PC-3 (cell line): ENCODE measurements around the gene SCN5A.

Source experiments
- EZH2 ChIP-seq: fragments of 300-600 bp; sonication (generic); IDR thresholded peaks from one replicate; pipeline ENCODE4 v1.6.1; 2017; ENCODE audit warnings: antibody characterized with exemption, mild to moderate bottlenecking, low read length; ENCODE audit not compliant: unreplicated experiment
- EZH2phosphoT487 ChIP-seq: fragments of 300-600 bp; sonication (generic); IDR thresholded peaks from 2 replicates; pipeline ENCODE4 v1.6.1; 2018; ENCODE audit warnings: mild to moderate bottlenecking, antibody characterized with exemption, low read length, borderline replicate concordance
- TF ChIP-seq, protein P1 (sequence below): fragments of 300-600 bp; sonication (generic); conservative IDR thresholded peaks from 2 replicates; pipeline ENCODE4 v1.5.1; 2017; ENCODE audit warnings: antibody characterized with exemption, low read depth, mild to moderate bottlenecking, low read length

DNA sequence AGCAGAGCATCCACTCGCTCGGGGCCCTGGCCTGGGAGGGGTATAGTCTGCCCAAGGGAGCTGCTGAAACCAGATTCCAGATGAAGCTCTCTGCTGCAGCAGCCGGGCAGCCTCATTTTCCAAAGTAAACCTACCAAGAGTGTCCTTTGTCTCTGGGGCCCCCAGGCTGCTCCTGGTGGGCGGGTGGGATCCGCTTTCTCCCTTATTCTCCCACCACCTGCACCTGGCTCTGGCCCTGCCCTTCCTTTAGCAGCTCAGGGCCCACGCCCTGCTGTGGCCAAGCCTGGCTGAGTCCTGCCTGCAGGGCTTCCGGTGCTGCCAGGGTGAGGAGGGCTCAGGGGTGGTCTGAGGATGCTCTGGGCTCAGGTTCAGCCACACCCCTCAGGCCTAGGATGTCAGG lies 13.0 kb downstream of the SCN5A start:
- TF ChIP-seq, protein P1, sequence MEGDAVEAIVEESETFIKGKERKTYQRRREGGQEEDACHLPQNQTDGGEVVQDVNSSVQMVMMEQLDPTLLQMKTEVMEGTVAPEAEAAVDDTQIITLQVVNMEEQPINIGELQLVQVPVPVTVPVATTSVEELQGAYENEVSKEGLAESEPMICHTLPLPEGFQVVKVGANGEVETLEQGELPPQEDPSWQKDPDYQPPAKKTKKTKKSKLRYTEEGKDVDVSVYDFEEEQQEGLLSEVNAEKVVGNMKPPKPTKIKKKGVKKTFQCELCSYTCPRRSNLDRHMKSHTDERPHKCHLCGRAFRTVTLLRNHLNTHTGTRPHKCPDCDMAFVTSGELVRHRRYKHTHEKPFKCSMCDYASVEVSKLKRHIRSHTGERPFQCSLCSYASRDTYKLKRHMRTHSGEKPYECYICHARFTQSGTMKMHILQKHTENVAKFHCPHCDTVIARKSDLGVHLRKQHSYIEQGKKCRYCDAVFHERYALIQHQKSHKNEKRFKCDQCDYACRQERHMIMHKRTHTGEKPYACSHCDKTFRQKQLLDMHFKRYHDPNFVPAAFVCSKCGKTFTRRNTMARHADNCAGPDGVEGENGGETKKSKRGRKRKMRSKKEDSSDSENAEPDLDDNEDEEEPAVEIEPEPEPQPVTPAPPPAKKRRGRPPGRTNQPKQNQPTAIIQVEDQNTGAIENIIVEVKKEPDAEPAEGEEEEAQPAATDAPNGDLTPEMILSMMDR = no peak
- TF ChIP-seq EZH2 = no peak
- no peak for TF ChIP-seq EZH2phosphoT487
